ENCODE measurements around the gene MIER2.

GRCh38 chr19:322616-323015, 22.0 kb downstream of the MIER2 start:
- TF ChIP-seq ATF3 (IDR thresholded peaks at IDR 0.05): no peak
- TF ChIP-seq CTCF (IDR thresholded peaks at IDR 0.05; ENCODE audit: low read depth, low read length, missing input control): no peak
- TF ChIP-seq RAD21 (IDR thresholded peaks at IDR 0.05): no peak
- TF ChIP-seq EGR1 (IDR thresholded peaks at IDR 0.05; ENCODE audit: low read depth in 2 of 2): no peak
- no peak for TF ChIP-seq YY1 (IDR thresholded peaks at IDR 0.05)
- no peak for TF ChIP-seq MAX (IDR thresholded peaks at IDR 0.05)
- no peak for TF ChIP-seq ZBTB33 (IDR thresholded peaks at IDR 0.05)
- TF ChIP-seq GABPA (IDR thresholded peaks at IDR 0.05 in 1 of 2, conservative IDR thresholded peaks at IDR 0.05 in 1 of 2): no peak

Measured in liver (tissue), 3 donors.